HCT116 (cell line): ENCODE results near the gene GJA3. TPM values are rescaled to one million over a fixed set of nuclear protein-coding genes. Genes with fewer than 3 reads are reported as not detected.

Experiments
- ATAC-seq: fragments of 200-7000 bp; cut with Tn5 transposase; 2 replicates; pipeline ENCODE4 v1.9.1; 2020; ENCODE audit warnings: mild to moderate bottlenecking, moderate library complexity
- BruUV-seq: library from RNA; stranded (reverse); fragments of 400-500 nt; replicated peaks from 2 replicates; lab custom pipeline; 2021; lab: Mats Ljungman, UMichigan
- CTCF ChIA-PET: fragments of 300-600 bp; sonication (Branson Sonifier 250); formaldehyde crosslinking; loops from one replicate; lab custom pipeline; 2021; ENCODE audit warnings: antibody characterized with exemption; lab: Charles Lee
- POLR2A ChIA-PET: fragments of 300-600, 350-600 bp; sonication (Branson Sonifier 250); formaldehyde crosslinking; loops from one replicate; lab custom pipeline; 2021; ENCODE audit warnings: antibody characterized with exemption; lab: Charles Lee
- RAD21 ChIA-PET, 2 experiments: fragments of 300-600 bp; sonication (Branson Sonifier 250); formaldehyde crosslinking; loops; one replicate each; lab custom pipeline; 2023; ENCODE audit warnings: low total read pairs in 2 of 2; ENCODE audit not compliant: uncharacterized antibody in 2 of 2, unreplicated experiment in 2 of 2, low non-redundant PET in 1 of 2; lab: Charles Lee
- DNase-seq: peaks from one replicate; pipeline ENCODE4 v3.0.0-alpha.2; 2010; ENCODE audit warnings: low read depth, low spot score
- H2AFZ ChIP-seq: fragments of 200-600 bp; shearing (Covaris generic), sonication (generic); 2 replicates; pipeline ENCODE4 v1.6.1; 2017; ENCODE audit warnings: low read depth, mixed run types, mixed read lengths, antibody characterized with exemption, low read length; ENCODE audit not compliant: poor library complexity, severe bottlenecking
- H3K27ac ChIP-seq: 2 replicates; pipeline ENCODE4 v1.5.1; 2012; ENCODE audit warnings: low read depth, low read length
- H3K27me3 ChIP-seq: fragments of 200-600 bp; sonication (generic); 2 replicates; pipeline ENCODE4 v1.6.1; 2016; ENCODE audit warnings: mixed run types, low read length, mixed read lengths; ENCODE audit not compliant: insufficient read depth
- H3K36me3 ChIP-seq, 2 experiments: fragments of 200-500 bp in 1 of 2; fragments of 200-600 bp in 1 of 2; sonication (Bioruptor generic) in 1 of 2; sonication (generic) in 1 of 2; 2 replicates each; pipeline versions ENCODE4 v1.5.1 to v1.6.1; 2014 to 2016; ENCODE audit warnings: low read length in 2 of 2, inconsistent platforms in 1 of 2, mixed read lengths in 1 of 2, mixed run types in 1 of 2; ENCODE audit not compliant: insufficient read depth in 2 of 2, control insufficient read depth in 1 of 2
- H3K4me1 ChIP-seq, 2 experiments: fragments of 200-600 bp in 1 of 2; sonication (generic) in 1 of 2; 2 replicates each; pipeline versions ENCODE4 v1.5.1 to v1.6.1; 2012 to 2017; ENCODE audit warnings: low read length in 2 of 2, inconsistent platforms in 1 of 2, mild to moderate bottlenecking in 1 of 2, mixed read lengths in 1 of 2, mixed run types in 1 of 2, moderate library complexity in 1 of 2; ENCODE audit not compliant: insufficient read depth in 2 of 2, control insufficient read depth in 1 of 2
- H3K4me2 ChIP-seq: fragments of 200-600 bp; sonication (generic); 2 replicates; pipeline ENCODE4 v1.6.1; 2017; ENCODE audit warnings: mixed run types, low read length, mixed read lengths
- H3K4me3 ChIP-seq, 2 experiments: fragments of 200-600 bp in 1 of 2; sonication (generic) in 1 of 2; replicated peaks in 1 of 2; 2 replicates each; pipeline ENCODE4 v1.5.1; 2011 to 2016; ENCODE audit warnings: low read length in 2 of 2, control low read depth in 1 of 2, low read depth in 1 of 2, mild to moderate bottlenecking in 1 of 2, mixed read lengths in 1 of 2, mixed run types in 1 of 2
- H3K79me2 ChIP-seq: fragments of 200-600 bp; sonication (generic); 2 replicates; pipeline ENCODE4 v1.6.1; 2017; ENCODE audit warnings: mild to moderate bottlenecking, mixed run types, low read length, moderate library complexity, mixed read lengths; ENCODE audit not compliant: insufficient read depth
- H3K9ac ChIP-seq: fragments of 200-600 bp; sonication (generic); 2 replicates; pipeline ENCODE4 v1.6.1; 2016; ENCODE audit warnings: low read length, mixed read lengths
- H3K9me2 ChIP-seq: fragments of 200-600 bp; sonication (generic), shearing (Covaris generic); 2 replicates; pipeline ENCODE4 v1.6.1; 2017; ENCODE audit warnings: mixed run types, mild to moderate bottlenecking, moderate library complexity; ENCODE audit not compliant: insufficient read depth
- H3K9me3 ChIP-seq, 2 experiments: fragments of 200-500 bp in 1 of 2; fragments of 200-600 bp in 1 of 2; sonication (Bioruptor generic) in 1 of 2; sonication (generic) in 1 of 2; 2 replicates each; pipeline ENCODE4 v1.6.1; 2014 to 2017; ENCODE audit warnings: low read length in 2 of 2, mixed read lengths in 2 of 2, inconsistent platforms in 1 of 2, low read depth in 1 of 2, mild to moderate bottlenecking in 1 of 2, mixed run types in 1 of 2, moderate library complexity in 1 of 2; ENCODE audit not compliant: control insufficient read depth in 1 of 2, insufficient read depth in 1 of 2
- H4K20me1 ChIP-seq: fragments of 200-600 bp; sonication (generic), shearing (Covaris generic); 2 replicates; pipeline ENCODE4 v1.6.1; 2017; ENCODE audit warnings: mixed run types, mild to moderate bottlenecking, moderate library complexity; ENCODE audit not compliant: insufficient read depth
- CBX3 ChIP-seq: IDR thresholded peaks from 2 replicates; pipeline ENCODE4 v1.6.1; 2012; ENCODE audit warnings: low read depth
- CEBPB ChIP-seq: IDR thresholded peaks from 2 replicates; pipeline ENCODE4 v1.6.1; 2012; ENCODE audit warnings: low read depth
- EGR1 ChIP-seq: IDR thresholded peaks from 2 replicates; pipeline ENCODE4 v1.6.1; 2012; ENCODE audit warnings: low read depth
- ELF1 ChIP-seq: IDR thresholded peaks from 2 replicates; pipeline ENCODE4 v1.6.1; 2012; ENCODE audit warnings: low read depth, borderline replicate concordance
- FOSL1 ChIP-seq: IDR thresholded peaks from 2 replicates; pipeline ENCODE4 v1.6.1; 2012; ENCODE audit warnings: low read depth
- POLR2AphosphoS5 ChIP-seq: IDR thresholded peaks from 2 replicates; pipeline ENCODE4 v1.6.1; 2011; ENCODE audit warnings: mild to moderate bottlenecking, low read depth, low read length, moderate library complexity
- RAD21 ChIP-seq: IDR thresholded peaks from 2 replicates; pipeline ENCODE4 v1.6.1; 2012; ENCODE audit warnings: low read depth, mild to moderate bottlenecking
- SP1 ChIP-seq: IDR thresholded peaks from 2 replicates; pipeline ENCODE4 v1.6.1; 2012; ENCODE audit warnings: low read depth
- SRF ChIP-seq: IDR thresholded peaks from 2 replicates; pipeline ENCODE4 v1.6.1; 2012; ENCODE audit warnings: low read depth
- YY1 ChIP-seq: IDR thresholded peaks from 2 replicates; pipeline ENCODE4 v1.6.1; 2011; ENCODE audit warnings: low read length, low read depth, moderate library complexity, mild to moderate bottlenecking; ENCODE audit not compliant: insufficient replicate concordance; ENCODE audit errors: extremely low read depth
- ZFX ChIP-seq: fragments of 450-650 bp; IDR thresholded peaks from 2 replicates; pipeline ENCODE4 v1.6.1; 2017
- ZNF274 ChIP-seq: fragments of 200-500 bp; sonication (Bioruptor generic); IDR thresholded peaks from 2 replicates; pipeline ENCODE4 v1.6.1; 2014; ENCODE audit warnings: mild to moderate bottlenecking, low read depth, low read length, inconsistent platforms
- intact Hi-C: fragments of 100-400 bp; cut with micrococcal nuclease; formaldehyde crosslinking; loops from 2 replicates; pipeline ENCODE4 v1.10.0; 2022
- total RNA-seq: library from RNA; stranded (reverse); gene quantifications from one replicate; pipeline ENCODE4 v1.2.1, GENCODE V29; 2021; ENCODE audit not compliant: unreplicated experiment
- TF ChIP-seq, protein P1 (sequence below): IDR thresholded peaks from 2 replicates; pipeline ENCODE4 v1.6.1; 2012; ENCODE audit warnings: low read depth
- TF ChIP-seq, protein P2 (sequence below): IDR thresholded peaks from 2 replicates; pipeline ENCODE4 v1.6.1; 2012
- TF ChIP-seq, protein P3 (sequence below): IDR thresholded peaks from 2 replicates; pipeline ENCODE4 v1.6.1; 2011; ENCODE audit warnings: mild to moderate bottlenecking, low read length, moderate library complexity; ENCODE audit not compliant: insufficient replicate concordance; ENCODE audit errors: extremely low read depth

Gene GJA3
- total RNA-seq, 1 experiment from 2014 or later: 8.0 TPM

GRCh38 chr13:20177049-20177831 lies 16.4 kb upstream of the GJA3 start:
- Histone ChIP-seq H2AFZ (no peak overlapping the region), H3K4me1 (peaks cover 15 to 31% of the 10 kb centered on the region in 2 experiments), H3K36me3 (no peaks in the 10 kb centered on the region), H3K27ac (no peak overlapping the region), H3K9me3 (no peaks in the 10 kb centered on the region), H3K4me3 (no peak overlapping the region), H4K20me1 (no peaks in the 10 kb centered on the region), H3K79me2 (no peaks in the 10 kb centered on the region), H3K27me3 (no peaks in the 10 kb centered on the region), H3K9me2 (no peaks in the 10 kb centered on the region), H3K9ac (no peak overlapping the region), H3K4me2 (no peak overlapping the region)
- CTCF ChIA-PET: no interaction called here
- intact Hi-C loops: no loop called here
- TF ChIP-seq EGR1 (no peak), ELF1 (no peak), SP1 (no peak), YY1 (no peak), ZFX (no peak), CBX3 (no peak), CEBPB (no peak), FOSL1 (no peak), RAD21 (no peak), SRF (no peak), ZNF274 (no peak), POLR2AphosphoS5 (no peak)
- TF ChIP-seq, protein P1, sequence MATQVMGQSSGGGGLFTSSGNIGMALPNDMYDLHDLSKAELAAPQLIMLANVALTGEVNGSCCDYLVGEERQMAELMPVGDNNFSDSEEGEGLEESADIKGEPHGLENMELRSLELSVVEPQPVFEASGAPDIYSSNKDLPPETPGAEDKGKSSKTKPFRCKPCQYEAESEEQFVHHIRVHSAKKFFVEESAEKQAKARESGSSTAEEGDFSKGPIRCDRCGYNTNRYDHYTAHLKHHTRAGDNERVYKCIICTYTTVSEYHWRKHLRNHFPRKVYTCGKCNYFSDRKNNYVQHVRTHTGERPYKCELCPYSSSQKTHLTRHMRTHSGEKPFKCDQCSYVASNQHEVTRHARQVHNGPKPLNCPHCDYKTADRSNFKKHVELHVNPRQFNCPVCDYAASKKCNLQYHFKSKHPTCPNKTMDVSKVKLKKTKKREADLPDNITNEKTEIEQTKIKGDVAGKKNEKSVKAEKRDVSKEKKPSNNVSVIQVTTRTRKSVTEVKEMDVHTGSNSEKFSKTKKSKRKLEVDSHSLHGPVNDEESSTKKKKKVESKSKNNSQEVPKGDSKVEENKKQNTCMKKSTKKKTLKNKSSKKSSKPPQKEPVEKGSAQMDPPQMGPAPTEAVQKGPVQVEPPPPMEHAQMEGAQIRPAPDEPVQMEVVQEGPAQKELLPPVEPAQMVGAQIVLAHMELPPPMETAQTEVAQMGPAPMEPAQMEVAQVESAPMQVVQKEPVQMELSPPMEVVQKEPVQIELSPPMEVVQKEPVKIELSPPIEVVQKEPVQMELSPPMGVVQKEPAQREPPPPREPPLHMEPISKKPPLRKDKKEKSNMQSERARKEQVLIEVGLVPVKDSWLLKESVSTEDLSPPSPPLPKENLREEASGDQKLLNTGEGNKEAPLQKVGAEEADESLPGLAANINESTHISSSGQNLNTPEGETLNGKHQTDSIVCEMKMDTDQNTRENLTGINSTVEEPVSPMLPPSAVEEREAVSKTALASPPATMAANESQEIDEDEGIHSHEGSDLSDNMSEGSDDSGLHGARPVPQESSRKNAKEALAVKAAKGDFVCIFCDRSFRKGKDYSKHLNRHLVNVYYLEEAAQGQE: no peak
- TF ChIP-seq, protein P2, sequence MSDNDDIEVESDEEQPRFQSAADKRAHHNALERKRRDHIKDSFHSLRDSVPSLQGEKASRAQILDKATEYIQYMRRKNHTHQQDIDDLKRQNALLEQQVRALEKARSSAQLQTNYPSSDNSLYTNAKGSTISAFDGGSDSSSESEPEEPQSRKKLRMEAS: no peak
- TF ChIP-seq, protein P3, sequence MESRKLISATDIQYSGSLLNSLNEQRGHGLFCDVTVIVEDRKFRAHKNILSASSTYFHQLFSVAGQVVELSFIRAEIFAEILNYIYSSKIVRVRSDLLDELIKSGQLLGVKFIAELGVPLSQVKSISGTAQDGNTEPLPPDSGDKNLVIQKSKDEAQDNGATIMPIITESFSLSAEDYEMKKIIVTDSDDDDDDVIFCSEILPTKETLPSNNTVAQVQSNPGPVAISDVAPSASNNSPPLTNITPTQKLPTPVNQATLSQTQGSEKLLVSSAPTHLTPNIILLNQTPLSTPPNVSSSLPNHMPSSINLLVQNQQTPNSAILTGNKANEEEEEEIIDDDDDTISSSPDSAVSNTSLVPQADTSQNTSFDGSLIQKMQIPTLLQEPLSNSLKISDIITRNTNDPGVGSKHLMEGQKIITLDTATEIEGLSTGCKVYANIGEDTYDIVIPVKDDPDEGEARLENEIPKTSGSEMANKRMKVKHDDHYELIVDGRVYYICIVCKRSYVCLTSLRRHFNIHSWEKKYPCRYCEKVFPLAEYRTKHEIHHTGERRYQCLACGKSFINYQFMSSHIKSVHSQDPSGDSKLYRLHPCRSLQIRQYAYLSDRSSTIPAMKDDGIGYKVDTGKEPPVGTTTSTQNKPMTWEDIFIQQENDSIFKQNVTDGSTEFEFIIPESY: no peak
- POLR2A ChIA-PET: no interaction called here
- ATAC-seq (no peak), DNase-seq (no peak)
- BruUV-seq: no TSS peak
- RAD21 ChIA-PET: no interaction called here
